ENCODE measurements around the gene NOL4.

DNA sequence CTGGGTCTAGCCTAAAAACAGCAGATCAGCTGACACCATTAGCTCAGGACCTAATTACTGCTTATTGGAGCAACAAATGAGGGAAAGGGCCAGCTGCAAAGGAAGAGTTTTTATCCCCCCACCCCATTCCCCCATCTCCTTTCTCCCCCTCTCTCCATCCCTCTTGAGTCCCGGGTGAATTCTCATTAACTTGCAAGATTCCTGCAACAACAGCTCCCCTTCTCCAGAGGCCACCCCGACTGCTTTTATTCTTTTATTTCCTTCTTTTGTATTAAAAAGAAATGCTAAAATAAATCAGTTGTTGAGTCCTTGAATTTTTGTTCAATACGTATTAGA is 473 bp upstream of the NOL4 start:
- TF ChIP-seq, protein P1, sequence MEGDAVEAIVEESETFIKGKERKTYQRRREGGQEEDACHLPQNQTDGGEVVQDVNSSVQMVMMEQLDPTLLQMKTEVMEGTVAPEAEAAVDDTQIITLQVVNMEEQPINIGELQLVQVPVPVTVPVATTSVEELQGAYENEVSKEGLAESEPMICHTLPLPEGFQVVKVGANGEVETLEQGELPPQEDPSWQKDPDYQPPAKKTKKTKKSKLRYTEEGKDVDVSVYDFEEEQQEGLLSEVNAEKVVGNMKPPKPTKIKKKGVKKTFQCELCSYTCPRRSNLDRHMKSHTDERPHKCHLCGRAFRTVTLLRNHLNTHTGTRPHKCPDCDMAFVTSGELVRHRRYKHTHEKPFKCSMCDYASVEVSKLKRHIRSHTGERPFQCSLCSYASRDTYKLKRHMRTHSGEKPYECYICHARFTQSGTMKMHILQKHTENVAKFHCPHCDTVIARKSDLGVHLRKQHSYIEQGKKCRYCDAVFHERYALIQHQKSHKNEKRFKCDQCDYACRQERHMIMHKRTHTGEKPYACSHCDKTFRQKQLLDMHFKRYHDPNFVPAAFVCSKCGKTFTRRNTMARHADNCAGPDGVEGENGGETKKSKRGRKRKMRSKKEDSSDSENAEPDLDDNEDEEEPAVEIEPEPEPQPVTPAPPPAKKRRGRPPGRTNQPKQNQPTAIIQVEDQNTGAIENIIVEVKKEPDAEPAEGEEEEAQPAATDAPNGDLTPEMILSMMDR (conservative IDR thresholded peaks at IDR 0.05; ENCODE audit: low read depth, low read length), result no peak
- no peak for TF ChIP-seq EZH2 (IDR thresholded peaks at IDR 0.05; ENCODE audit: borderline replicate concordance, low read depth, low read length, poor library complexity, severe bottlenecking)

Measured in A673 (cell line).